ENCODE data around the gene MTG2.

MTG2 gene

DNA sequence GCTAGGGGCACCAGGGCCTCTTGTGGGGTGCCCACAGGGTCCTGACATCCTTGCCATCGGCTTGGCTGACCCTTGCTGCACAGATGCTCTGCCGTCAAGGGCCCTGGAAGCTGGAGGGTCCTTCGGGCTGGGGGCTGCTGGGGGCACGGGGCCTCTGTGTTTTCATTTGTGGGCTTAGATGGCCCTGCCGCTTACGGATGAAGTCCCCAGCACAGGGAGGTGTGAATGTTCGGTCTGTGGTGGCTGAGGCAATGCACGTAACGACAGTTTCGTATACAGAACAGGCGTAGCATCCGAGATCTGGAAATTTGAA is 24.8 kb upstream of the MTG2 start:
- TF ChIP-seq, protein P1, sequence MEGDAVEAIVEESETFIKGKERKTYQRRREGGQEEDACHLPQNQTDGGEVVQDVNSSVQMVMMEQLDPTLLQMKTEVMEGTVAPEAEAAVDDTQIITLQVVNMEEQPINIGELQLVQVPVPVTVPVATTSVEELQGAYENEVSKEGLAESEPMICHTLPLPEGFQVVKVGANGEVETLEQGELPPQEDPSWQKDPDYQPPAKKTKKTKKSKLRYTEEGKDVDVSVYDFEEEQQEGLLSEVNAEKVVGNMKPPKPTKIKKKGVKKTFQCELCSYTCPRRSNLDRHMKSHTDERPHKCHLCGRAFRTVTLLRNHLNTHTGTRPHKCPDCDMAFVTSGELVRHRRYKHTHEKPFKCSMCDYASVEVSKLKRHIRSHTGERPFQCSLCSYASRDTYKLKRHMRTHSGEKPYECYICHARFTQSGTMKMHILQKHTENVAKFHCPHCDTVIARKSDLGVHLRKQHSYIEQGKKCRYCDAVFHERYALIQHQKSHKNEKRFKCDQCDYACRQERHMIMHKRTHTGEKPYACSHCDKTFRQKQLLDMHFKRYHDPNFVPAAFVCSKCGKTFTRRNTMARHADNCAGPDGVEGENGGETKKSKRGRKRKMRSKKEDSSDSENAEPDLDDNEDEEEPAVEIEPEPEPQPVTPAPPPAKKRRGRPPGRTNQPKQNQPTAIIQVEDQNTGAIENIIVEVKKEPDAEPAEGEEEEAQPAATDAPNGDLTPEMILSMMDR (conservative IDR thresholded peaks at IDR 0.05; ENCODE audit: low read depth, low read length): no peak

DNA sequence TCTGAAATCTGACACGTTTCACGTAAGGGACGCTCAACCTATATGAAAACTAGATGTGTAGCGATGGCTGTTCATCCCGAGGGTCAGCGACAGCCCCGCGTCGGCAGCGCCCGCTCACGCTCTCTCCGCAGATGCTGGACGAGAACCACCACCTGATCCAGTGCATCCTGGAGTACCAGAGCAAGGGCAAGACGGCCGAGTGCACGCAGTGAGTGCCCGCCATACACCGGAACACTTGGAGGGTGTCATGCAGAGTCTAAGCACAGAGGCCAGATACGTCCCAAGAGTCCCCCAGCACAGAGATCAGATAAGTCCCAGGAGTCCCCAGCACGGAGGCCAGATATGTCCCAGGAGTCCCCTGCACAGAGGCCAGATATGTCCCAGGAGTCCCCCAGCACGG is 24.3 kb upstream of the MTG2 start:
- TF ChIP-seq, protein P1 (conservative IDR thresholded peaks at IDR 0.05; ENCODE audit: low read depth, low read length): no peak
- DNase-seq (ENCODE audit: low read depth): no peak
- no peak overlapping the region for H3K4me3 ChIP-seq (ENCODE audit: low read length)

More for the DNA sequence above, 24.8 kb upstream of the MTG2 start:
- no peak overlapping the region for H3K4me3 ChIP-seq (ENCODE audit: low read length)
- no peak for DNase-seq (ENCODE audit: low read depth)

DNA sequence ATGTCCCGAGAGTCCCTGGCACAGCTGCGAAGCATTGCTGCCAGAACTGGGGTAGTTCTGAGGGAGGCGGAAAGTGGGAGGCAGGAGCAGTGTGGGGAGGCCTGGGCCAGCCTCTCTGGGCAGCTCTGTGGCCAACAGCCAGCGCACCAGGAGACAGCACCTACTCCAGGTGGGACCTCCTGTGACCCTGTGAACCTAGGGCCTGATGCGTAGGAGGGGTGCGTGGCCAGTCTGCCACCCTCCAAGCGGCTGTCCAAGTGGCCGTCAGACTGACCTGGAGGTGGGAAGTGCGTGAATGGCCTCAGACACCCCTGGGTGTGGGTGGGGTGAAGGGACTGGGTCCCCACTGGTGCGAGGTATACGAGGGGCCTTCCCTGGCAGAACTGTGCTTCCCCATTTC is 23.8 kb upstream of the MTG2 start:
- no peak overlapping the region for H3K4me3 ChIP-seq (ENCODE audit: low read length)
- TF ChIP-seq, protein P1 (conservative IDR thresholded peaks at IDR 0.05; ENCODE audit: low read depth, low read length): no peak
- no peak for DNase-seq (ENCODE audit: low read depth)

DNA sequence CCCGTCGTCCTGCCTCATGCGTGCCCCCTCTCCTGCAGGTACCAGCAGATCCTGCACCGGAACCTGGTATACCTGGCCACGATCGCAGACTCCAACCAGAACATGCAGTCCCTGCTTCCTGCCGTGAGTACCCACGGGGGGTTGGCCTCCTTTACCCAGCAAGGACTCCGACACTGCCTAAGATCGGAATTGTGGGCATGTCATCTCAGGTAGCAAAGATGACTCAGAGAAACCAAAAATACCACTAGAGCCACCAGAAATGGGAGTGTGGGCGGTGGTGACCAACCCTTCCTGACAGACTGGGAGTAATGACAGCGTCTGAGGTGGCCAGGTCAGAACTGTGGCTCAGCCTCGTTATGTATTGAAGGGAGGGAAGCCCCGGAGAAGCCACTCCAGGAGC is 23.0 kb upstream of the MTG2 start:
- DNase-seq (ENCODE audit: low read depth): no peak
- TF ChIP-seq, protein P1 (conservative IDR thresholded peaks at IDR 0.05; ENCODE audit: low read depth, low read length): no peak
- no peak overlapping the region for H3K4me3 ChIP-seq (ENCODE audit: low read length)

DNA sequence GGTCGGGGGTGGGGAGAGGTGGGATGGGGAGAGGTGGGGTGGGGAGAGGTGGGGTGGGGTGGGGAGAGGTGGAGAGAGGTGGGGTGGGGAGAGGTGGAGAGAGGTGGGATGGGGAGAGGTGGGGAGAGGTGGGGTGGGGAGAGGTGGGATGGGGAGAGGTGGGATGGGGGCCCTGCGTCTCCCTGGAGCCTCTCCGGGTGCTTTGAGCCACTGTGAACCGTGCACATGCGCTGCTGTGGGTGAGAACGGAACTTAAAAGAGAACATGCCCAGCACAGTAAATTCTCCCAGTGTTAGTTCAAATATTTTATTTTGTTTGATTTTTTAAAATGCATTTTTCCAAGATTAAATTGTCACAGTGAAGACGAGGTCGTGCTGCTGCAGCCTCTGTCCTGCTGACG is 22.6 kb upstream of the MTG2 start:
- TF ChIP-seq, protein P1 (conservative IDR thresholded peaks at IDR 0.05; ENCODE audit: low read depth, low read length): no peak
- DNase-seq (ENCODE audit: low read depth): no peak
- H3K4me3 ChIP-seq (ENCODE audit: low read length): no peak overlapping the region

DNA sequence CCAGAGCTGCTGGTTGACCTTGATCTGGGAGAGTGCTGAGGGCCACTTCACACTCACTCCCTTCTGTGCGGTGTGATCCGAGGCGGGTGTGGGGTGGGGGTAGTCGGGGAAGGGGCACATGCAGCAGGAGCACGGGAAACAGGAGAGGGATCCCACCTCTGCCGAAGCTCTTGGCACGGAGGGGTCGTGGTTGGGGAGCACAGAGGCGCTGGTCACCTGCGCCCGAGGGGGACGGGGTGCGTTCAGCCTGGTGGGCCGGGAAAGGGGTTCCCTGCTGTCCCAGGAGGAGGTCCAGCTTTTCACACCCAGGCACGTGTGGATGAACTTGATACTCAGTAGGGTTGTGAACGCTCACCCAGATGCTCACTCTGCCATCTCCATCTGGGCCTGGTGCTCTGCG is 22.0 kb upstream of the MTG2 start:
- H3K4me3 ChIP-seq (ENCODE audit: low read length): no peak overlapping the region
- DNase-seq (ENCODE audit: low read depth): no peak
- TF ChIP-seq, protein P1 (conservative IDR thresholded peaks at IDR 0.05; ENCODE audit: low read depth, low read length): no peak

DNA sequence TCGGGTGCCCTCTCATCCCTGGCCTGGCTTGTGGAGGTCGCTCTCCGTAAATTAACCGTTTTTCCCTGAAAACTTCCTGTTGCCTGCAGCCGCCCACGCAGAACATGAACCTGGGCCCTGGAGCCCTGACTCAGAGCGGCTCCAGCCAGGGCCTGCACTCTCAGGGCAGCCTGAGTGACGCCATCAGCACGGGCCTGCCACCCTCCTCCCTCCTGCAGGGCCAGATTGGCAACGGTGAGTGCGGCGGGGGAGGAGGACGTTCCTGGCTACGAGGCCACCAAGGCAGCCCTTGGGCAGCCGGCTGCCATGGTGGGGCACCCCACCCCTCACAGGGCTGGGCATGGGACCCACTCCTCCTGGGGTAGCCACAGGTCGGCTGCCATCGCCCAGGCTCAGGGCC is 21.5 kb upstream of the MTG2 start:
- no peak overlapping the region for H3K4me3 ChIP-seq (ENCODE audit: low read length)
- DNase-seq (ENCODE audit: low read depth): no peak
- TF ChIP-seq, protein P1 (conservative IDR thresholded peaks at IDR 0.05; ENCODE audit: low read depth, low read length): no peak

All from retinal pigment epithelial cell (primary cell).